ENCODE results near the gene WNK4. TPM values are rescaled to one million over a fixed set of nuclear protein-coding genes. Genes with fewer than 3 reads are reported as not detected.
"Not testable (repeated sequence)": the region's sequence is repeated elsewhere in the genome, so short reads cannot be mapped to it uniquely, and the experiment has no call there.

WNK4 gene
- total RNA-seq = under 1 TPM; 0.27 to 0.62 TPM
- polyA plus RNA-seq = under 1 TPM in 1 of 3 donors, not detected in 2; 0.09 TPM
- total RNA-seq = 0 to 0.52 (median 0.19) reads per million in 6 experiments

- peaks cover 21 to 45% (median 35%) of the 10 kb centered on the region in 5 donors for H3K27me3 Mint-ChIP-seq
- H3K36me3 Mint-ChIP-seq = peaks cover 0 to 45% (median 22%) of the 10 kb centered on the region in 3 donors
- ATAC-seq = peak; percentile 46 to 56
- DNase-seq = peak in 1 of 10 donors; percentile 13
- H3K4me3 Mint-ChIP-seq = peak within 1 kb of the TSS; percentile 6 to 71 (median 44)
- peak within 1 kb of the TSS in 2 of 10 donors; percentile 24 to 57 for H3K27ac Mint-ChIP-seq
- POLR2A ChIA-PET = interaction anchor here (0.5 to 1.0 kb wide), 5 partner anchors 44 to 1597 kb away, joined by 3 read pairs; partner anchors contain the start of gene BECN1
- peaks cover 22 to 48% (median 32%) of the 10 kb centered on the region in 4 donors for H3K4me1 Mint-ChIP-seq
- H3K9me3 Mint-ChIP-seq = no peaks in the 10 kb centered on the region
Measured at GRCh38 chr17:42779936-42780850, at the start of gene WNK4. WNK4 (plus strand) TSS chr17:42780610; CDS start chr17:42780699, 89 bp downstream.

GRCh38 chr17:42740699-42741098 lies 39.7 kb upstream of the WNK4 start:
- POLR2A ChIA-PET = interaction anchor here (0.7 to 2.0 kb wide), 2 partner anchors 33 to 309 kb away, joined by 4 read pairs; partner anchors contain the start of gene VPS25
- Mint-ChIP-seq H3K27ac (peak overlapping the region in 1 of 10 donors; percentile 5), H3K4me3 (no peak overlapping the region)

GRCh38 chr17:42742916-42743315 lies 37.5 kb upstream of the WNK4 start:
- POLR2A ChIA-PET = interaction anchor here (0.7 to 2.0 kb wide), 3 partner anchors 31 to 885 kb away, joined by 4 to 5 read pairs (median 4); partner anchors contain the start of gene VPS25
- H3K9me3 Mint-ChIP-seq, H3K36me3 Mint-ChIP-seq, ATAC-seq, H3K27me3 Mint-ChIP-seq, DNase-seq: not testable (repeated sequence)
- H3K4me3 Mint-ChIP-seq = peak overlapping the region in 5 of 10 donors; percentile 27 to 51 (median 33)
- peaks cover 16 to 39% (median 25%) of the 10 kb centered on the region in 4 donors for H3K4me1 Mint-ChIP-seq
- H3K27ac Mint-ChIP-seq = peak overlapping the region in 2 of 10 donors; percentile 43 to 61

More at GRCh38 chr17:42740699-42741098, 39.7 kb upstream of the WNK4 start:
- H3K9me3 Mint-ChIP-seq = no peaks in the 10 kb centered on the region
- DNase-seq (no peak), ATAC-seq (no peak)
- peaks cover 16 to 49% (median 28%) of the 10 kb centered on the region in 4 donors for H3K4me1 Mint-ChIP-seq
- peaks cover 0 to 8% (median 0%) of the 10 kb centered on the region in 3 donors for H3K36me3 Mint-ChIP-seq
- H3K27me3 Mint-ChIP-seq = no peaks in the 10 kb centered on the region

GRCh38 chr17:42743595-42744282 lies 36.7 kb upstream of the WNK4 start:
- H3K4me1 Mint-ChIP-seq = peaks cover 16 to 39% (median 25%) of the 10 kb centered on the region in 4 donors
- H3K9me3 Mint-ChIP-seq = no peaks in the 10 kb centered on the region
- H3K27ac Mint-ChIP-seq = peak overlapping the region; percentile 76 to 97 (median 95)
- H3K36me3 Mint-ChIP-seq = peaks cover 0 to 2% (median 0%) of the 10 kb centered on the region in 3 donors
- peak overlapping the region; percentile 88 to 99 (median 95) for H3K4me3 Mint-ChIP-seq
- H3K27me3 Mint-ChIP-seq = peaks cover 0 to 10% (median 2%) of the 10 kb centered on the region in 5 donors
- DNase-seq = no peak
- ATAC-seq = no peak
- POLR2A ChIA-PET = interaction anchor here (0.7 to 2.1 kb wide), 5 partner anchors 15 to 886 kb away, joined by 3 to 9 read pairs (median 5); partner anchors contain the start of genes DHX8 and VPS25

- DNase-seq = peak in 8 of 10 donors; percentile 5 to 76 (median 56)
- Mint-ChIP-seq H3K9me3 (no peaks in the 10 kb centered on the region), H3K36me3 (no peaks in the 10 kb centered on the region), H3K27me3 (peaks cover 0 to 10% (median 6%) of the 10 kb centered on the region in 5 donors), H3K4me1 (peaks cover 16 to 39% (median 25%) of the 10 kb centered on the region in 4 donors), H3K4me3 (peak overlapping the region; percentile 88 to 99 (median 95)), H3K27ac (peak overlapping the region; percentile 76 to 97 (median 95))
- POLR2A ChIA-PET = interaction anchor here (1.0 to 2.1 kb wide), 3 partner anchors 14 to 67 kb away, joined by 4 to 9 read pairs (median 6); partner anchors contain the start of genes PLEKHH3 and VPS25
- ATAC-seq = peak; percentile 68 to 73
Measured at GRCh38 chr17:42744283-42744805, 36.1 kb upstream of the WNK4 start.

GRCh38 chr17:42744806-42745617 lies 35.4 kb upstream of the WNK4 start, which contains the start of gene EZH1:
EZH1 (minus strand) TSS chr17:42745040; CDS start chr17:42728941, 16,099 bp downstream.
- H3K27ac Mint-ChIP-seq = peak within 1 kb of the TSS; percentile 76 to 97 (median 95)
- H3K27me3 Mint-ChIP-seq = peaks cover 0 to 10% (median 7%) of the 10 kb centered on the region in 5 donors
- DNase-seq (peak; percentile 86 to 95 (median 93)), ATAC-seq (peak; percentile 89 to 90)
- H3K9me3 Mint-ChIP-seq = no peaks in the 10 kb centered on the region
- H3K4me3 Mint-ChIP-seq = peak within 1 kb of the TSS; percentile 88 to 99 (median 95)
- no peaks in the 10 kb centered on the region for H3K36me3 Mint-ChIP-seq
- peaks cover 16 to 39% (median 24%) of the 10 kb centered on the region in 4 donors for H3K4me1 Mint-ChIP-seq
- POLR2A ChIA-PET = interaction anchor here (1.0 to 2.1 kb wide), 4 partner anchors 8 to 68 kb away, joined by 4 to 9 read pairs (median 5); partner anchors contain the start of genes PLEKHH3 and VPS25

GRCh38 chr17:42748202-42748907 lies 32.1 kb upstream of the WNK4 start:
- Mint-ChIP-seq H3K4me1 (peaks cover 10 to 19% (median 17%) of the 10 kb centered on the region in 4 donors), H3K9me3 (no peaks in the 10 kb centered on the region), H3K36me3 (no peaks in the 10 kb centered on the region), H3K4me3 (no peak overlapping the region), H3K27me3 (peaks cover 0 to 16% (median 10%) of the 10 kb centered on the region in 5 donors), H3K27ac (no peak overlapping the region)
- POLR2A ChIA-PET = no interaction called here
- ATAC-seq (no peak), DNase-seq (no peak)

GRCh38 chr17:42748908-42749798 lies 31.3 kb upstream of the WNK4 start:
- POLR2A ChIA-PET = no interaction called here
- Mint-ChIP-seq H3K4me3 (no peak overlapping the region), H3K27me3 (peaks cover 3 to 19% (median 10%) of the 10 kb centered on the region in 5 donors), H3K36me3 (no peaks in the 10 kb centered on the region), H3K27ac (no peak overlapping the region), H3K4me1 (peaks cover 5 to 11% (median 10%) of the 10 kb centered on the region in 4 donors), H3K9me3 (no peaks in the 10 kb centered on the region)
- DNase-seq (no peak), ATAC-seq (no peak)

GRCh38 chr17:42750739-42751344 lies 29.6 kb upstream of the WNK4 start:
- H3K27ac Mint-ChIP-seq = no peak overlapping the region
- H3K4me1 Mint-ChIP-seq = peaks cover 0 to 3% (median 0%) of the 10 kb centered on the region in 4 donors
- H3K27me3 Mint-ChIP-seq = peaks cover 3 to 27% (median 19%) of the 10 kb centered on the region in 5 donors
- ATAC-seq (no peak), DNase-seq (no peak)
- no peaks in the 10 kb centered on the region for H3K36me3 Mint-ChIP-seq
- no peaks in the 10 kb centered on the region for H3K9me3 Mint-ChIP-seq
- no peak overlapping the region for H3K4me3 Mint-ChIP-seq
- POLR2A ChIA-PET = no interaction called here
